GM10847 (cell line): ENCODE data around the gene NR5A1.

Source experiments
- POLR2A ChIP-seq: IDR thresholded peaks from 2 replicates; pipeline ENCODE4 v1.6.1; 2011; ENCODE audit not compliant: insufficient read length; ENCODE audit errors: extremely low read depth

NR5A1 gene

GRCh38 chr9:124522121-124523098, 15.2 kb upstream of the NR5A1 start:
- TF ChIP-seq POLR2A = no peak

GRCh38 chr9:124521142-124521541, 13.9 kb upstream of the NR5A1 start:
- no peak for TF ChIP-seq POLR2A

GRCh38 chr9:124520206-124520596, 13.0 kb upstream of the NR5A1 start:
- no peak for TF ChIP-seq POLR2A

GRCh38 chr9:124518116-124518515, 10.9 kb upstream of the NR5A1 start:
- TF ChIP-seq POLR2A = no peak

- TF ChIP-seq POLR2A = no peak
Measured at GRCh38 chr9:124517600-124517999, 10.4 kb upstream of the NR5A1 start.

- TF ChIP-seq POLR2A = no peak
Measured at GRCh38 chr9:124514874-124515273, 7.7 kb upstream of the NR5A1 start.

GRCh38 chr9:124514125-124514524, 6.9 kb upstream of the NR5A1 start:
- no peak for TF ChIP-seq POLR2A

- TF ChIP-seq POLR2A = no peak
Measured at GRCh38 chr9:124513376-124513994, 6.3 kb upstream of the NR5A1 start.

GRCh38 chr9:124512806-124513204, 5.6 kb upstream of the NR5A1 start:
- no peak for TF ChIP-seq POLR2A

- no peak for TF ChIP-seq POLR2A
Measured at GRCh38 chr9:124511891-124512805, 4.9 kb upstream of the NR5A1 start.

- TF ChIP-seq POLR2A = no peak
Measured at GRCh38 chr9:124511426-124511840, 4.2 kb upstream of the NR5A1 start.

- TF ChIP-seq POLR2A = no peak
Measured at GRCh38 chr9:124510650-124511425, 3.6 kb upstream of the NR5A1 start.

- TF ChIP-seq POLR2A = no peak
Measured at GRCh38 chr9:124507880-124508423, 753 bp upstream of the NR5A1 start.

- TF ChIP-seq POLR2A = no peak
Measured at GRCh38 chr9:124506433-124506832, 766 bp downstream of the NR5A1 start.
